ENCODE data around the gene PSG6.
A peak's percentile ranks its signal among the peaks of the same experiment; 100 is the strongest.
"Not testable (repeated sequence)": the region's sequence is repeated elsewhere in the genome, so short reads cannot be mapped to it uniquely, and the experiment has no call there.

Gene PSG6

GRCh38 chr19:42919070-42919756, 1.5 kb upstream of the PSG6 start:
- H3K27me3 ChIP-seq (replicated peaks); H3K4me3 ChIP-seq (ENCODE audit: low read depth, low read length); DNase-seq; in situ Hi-C loops (cut with HindIII; ENCODE audit: low pct_ligation_motif_present, low sequenced_read_pairs); H3K36me3 ChIP-seq (replicated peaks); H3K27ac ChIP-seq: not testable (repeated sequence)
- TF ChIP-seq CTCF (IDR thresholded peaks at IDR 0.05; ENCODE audit: low read depth, low read length, missing control alignments): peak; percentile 58

DNA sequence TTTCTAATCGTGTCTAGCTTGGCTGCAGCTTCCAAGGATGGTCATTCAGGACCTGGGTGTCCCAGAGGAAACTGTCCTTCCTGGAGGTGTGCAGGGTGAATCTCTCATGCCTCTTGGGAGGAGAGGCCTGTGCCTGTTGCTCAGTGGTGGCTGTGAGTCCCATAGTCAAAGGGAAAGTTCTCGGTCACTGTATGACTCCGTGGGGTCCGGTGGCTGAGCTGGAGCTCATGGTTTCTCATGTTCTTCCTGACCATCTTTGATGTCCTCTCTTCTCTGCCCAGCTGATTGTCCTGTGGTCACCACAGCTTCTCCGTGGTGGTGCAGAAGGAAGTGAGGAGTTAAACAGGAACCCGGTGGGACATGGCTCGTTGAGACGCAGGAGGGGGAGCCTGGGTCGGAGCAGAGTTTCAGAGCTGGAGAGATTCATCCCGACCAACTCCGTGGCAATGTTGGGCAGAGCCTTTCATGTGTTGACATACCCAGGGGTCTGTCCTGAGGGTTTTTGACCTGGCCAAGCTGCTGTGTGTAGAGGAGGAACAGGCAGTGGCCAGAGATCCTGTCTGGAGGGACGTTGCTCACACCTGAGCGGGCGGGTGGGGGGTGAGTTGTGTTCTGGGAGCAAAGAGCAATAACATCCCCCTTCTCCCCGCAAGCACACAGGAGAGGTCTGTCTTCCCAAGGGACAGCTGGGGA, 829 bp upstream of the PSG6 start:
- H3K27me3 ChIP-seq (replicated peaks); H3K27ac ChIP-seq; H3K4me3 ChIP-seq (ENCODE audit: low read depth, low read length); DNase-seq; H3K36me3 ChIP-seq (replicated peaks); in situ Hi-C loops (cut with HindIII; ENCODE audit: low pct_ligation_motif_present, low sequenced_read_pairs): not testable (repeated sequence)

DNA sequence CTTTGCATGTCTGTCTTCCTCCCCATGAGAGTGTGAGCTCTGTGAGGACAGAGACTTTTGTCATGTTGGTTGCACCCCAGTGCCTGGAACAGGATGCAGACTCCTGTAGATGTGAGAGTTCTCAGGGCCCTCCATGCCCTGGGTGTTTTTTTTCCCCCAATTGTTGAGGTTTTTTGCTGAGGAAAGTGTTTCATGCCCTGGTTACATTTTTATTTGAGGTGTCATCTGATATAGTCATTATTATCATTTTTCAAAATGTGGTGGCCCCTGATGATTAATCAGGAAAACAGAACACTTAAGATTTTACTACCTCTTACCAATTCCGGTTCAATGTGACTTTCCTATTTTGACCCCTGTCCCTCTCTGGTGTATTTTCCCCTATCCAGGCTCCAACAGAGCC, 763 bp downstream of the PSG6 start:
- in situ Hi-C loops (cut with HindIII; ENCODE audit: low pct_ligation_motif_present, low sequenced_read_pairs): not testable (repeated sequence)

DNA sequence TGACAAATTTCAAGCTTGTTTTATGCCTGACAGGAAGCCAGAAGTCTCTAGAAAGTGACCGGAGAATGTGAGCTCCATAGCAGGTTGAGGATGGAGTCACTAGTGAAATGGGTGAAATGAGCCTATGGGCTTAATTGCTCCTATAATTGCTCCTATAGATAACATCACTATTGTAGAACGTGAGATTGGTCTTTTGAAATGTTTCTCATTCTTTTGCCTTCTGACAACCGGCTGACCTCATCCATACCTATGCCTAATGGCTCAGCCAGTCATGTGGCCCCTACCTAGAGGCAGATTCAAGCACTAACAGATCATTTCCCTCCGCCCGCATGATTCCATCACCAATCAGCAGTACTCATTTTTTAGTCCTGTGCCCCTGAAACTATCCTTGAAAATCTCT, 4.2 kb downstream of the PSG6 start:
- in situ Hi-C loops (cut with HindIII; ENCODE audit: low pct_ligation_motif_present, low sequenced_read_pairs); H3K27ac ChIP-seq; H3K27me3 ChIP-seq (replicated peaks); DNase-seq; H3K36me3 ChIP-seq (replicated peaks); H3K4me3 ChIP-seq (ENCODE audit: low read depth, low read length): not testable (repeated sequence)

More for the DNA sequence above, 763 bp downstream of the PSG6 start:
- DNase-seq; H3K27ac ChIP-seq; H3K27me3 ChIP-seq (replicated peaks); H3K36me3 ChIP-seq (replicated peaks); H3K4me3 ChIP-seq (ENCODE audit: low read depth, low read length): not testable (repeated sequence)

GRCh38 chr19:42912941-42913340, 4.8 kb downstream of the PSG6 start:
- in situ Hi-C loops (cut with HindIII; ENCODE audit: low pct_ligation_motif_present, low sequenced_read_pairs); H3K27me3 ChIP-seq (replicated peaks); H3K4me3 ChIP-seq (ENCODE audit: low read depth, low read length); H3K36me3 ChIP-seq (replicated peaks); H3K27ac ChIP-seq; DNase-seq: not testable (repeated sequence)

DNA sequence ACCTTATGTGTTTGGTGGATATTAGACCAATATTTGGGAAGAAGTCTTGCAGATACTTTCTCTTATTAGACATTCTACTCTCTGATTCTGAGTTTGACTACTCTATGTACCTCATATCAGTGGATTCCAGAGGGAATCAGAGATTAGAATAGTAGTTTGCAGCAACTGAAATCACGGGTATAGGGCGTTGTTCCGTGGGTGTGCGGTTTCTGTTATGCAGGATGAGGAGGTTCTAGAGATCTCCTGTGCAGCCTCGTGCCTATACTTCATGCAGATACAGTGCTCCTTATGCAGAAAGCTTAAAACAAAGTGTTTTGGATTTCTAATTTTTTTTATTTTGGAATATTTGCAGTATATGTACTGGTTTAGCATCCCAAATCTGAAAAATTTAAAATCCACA, 6.0 kb downstream of the PSG6 start:
- H3K4me3 ChIP-seq (ENCODE audit: low read depth, low read length); H3K27me3 ChIP-seq (replicated peaks); in situ Hi-C loops (cut with HindIII; ENCODE audit: low pct_ligation_motif_present, low sequenced_read_pairs); H3K36me3 ChIP-seq (replicated peaks); H3K27ac ChIP-seq; DNase-seq: not testable (repeated sequence)

- H3K27ac ChIP-seq; H3K4me3 ChIP-seq (ENCODE audit: low read depth, low read length); H3K36me3 ChIP-seq (replicated peaks); in situ Hi-C loops (cut with HindIII; ENCODE audit: low pct_ligation_motif_present, low sequenced_read_pairs); DNase-seq; H3K27me3 ChIP-seq (replicated peaks): not testable (repeated sequence)
Measured at GRCh38 chr19:42906162-42906561, 11.5 kb downstream of the PSG6 start.

DNA sequence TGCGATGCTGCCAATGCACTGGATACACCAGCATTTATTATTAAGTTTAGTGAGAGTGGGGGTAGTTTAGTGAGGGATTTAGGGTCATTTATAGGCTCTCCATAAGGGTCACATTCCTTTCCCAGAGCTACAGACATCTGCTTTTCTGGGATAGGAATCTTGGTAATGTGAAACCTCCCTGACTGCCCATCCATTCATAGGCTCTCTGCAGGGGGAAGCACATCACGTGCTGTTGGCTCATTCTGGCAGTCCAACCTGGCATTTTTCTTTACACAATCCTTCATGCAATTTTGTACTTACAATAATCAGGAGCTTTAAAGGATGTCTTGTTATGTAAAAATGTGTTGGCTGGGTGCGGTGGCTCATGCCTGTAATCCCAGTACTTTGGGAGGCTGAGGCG, 17.1 kb downstream of the PSG6 start:
- H3K27me3 ChIP-seq (replicated peaks); H3K27ac ChIP-seq; H3K36me3 ChIP-seq (replicated peaks); in situ Hi-C loops (cut with HindIII; ENCODE audit: low pct_ligation_motif_present, low sequenced_read_pairs); DNase-seq; H3K4me3 ChIP-seq (ENCODE audit: low read depth, low read length): not testable (repeated sequence)

GRCh38 chr19:42899674-42900073, 18.0 kb downstream of the PSG6 start:
- H3K27me3 ChIP-seq (replicated peaks); DNase-seq; H3K4me3 ChIP-seq (ENCODE audit: low read depth, low read length); in situ Hi-C loops (cut with HindIII; ENCODE audit: low pct_ligation_motif_present, low sequenced_read_pairs); H3K36me3 ChIP-seq (replicated peaks); H3K27ac ChIP-seq: not testable (repeated sequence)

GRCh38 chr19:42899110-42899509, 18.6 kb downstream of the PSG6 start:
- H3K27me3 ChIP-seq (replicated peaks); DNase-seq; in situ Hi-C loops (cut with HindIII; ENCODE audit: low pct_ligation_motif_present, low sequenced_read_pairs); H3K4me3 ChIP-seq (ENCODE audit: low read depth, low read length); H3K36me3 ChIP-seq (replicated peaks): not testable (repeated sequence)
- H3K27ac ChIP-seq: peak overlapping the region; percentile 65

DNA sequence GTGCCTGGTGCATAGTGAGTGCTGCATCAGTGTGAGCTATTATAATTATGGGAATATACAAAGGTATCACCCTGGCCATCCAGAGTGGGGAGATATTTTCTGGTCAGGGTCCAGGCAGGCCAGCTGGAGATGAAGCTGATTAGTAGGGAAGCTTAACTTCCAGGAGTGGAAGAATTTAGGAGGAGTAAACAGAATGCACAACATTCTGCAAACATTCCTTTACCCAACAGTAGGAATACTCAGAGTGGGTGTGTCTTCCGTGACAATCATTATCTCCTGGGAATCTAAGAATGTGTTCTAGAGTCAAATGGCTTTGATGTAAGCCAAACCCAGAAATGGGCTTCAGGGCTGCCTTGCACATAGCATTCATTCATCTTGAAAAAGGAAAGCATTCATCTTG, 19.0 kb downstream of the PSG6 start:
- H3K27me3 ChIP-seq (replicated peaks); in situ Hi-C loops (cut with HindIII; ENCODE audit: low pct_ligation_motif_present, low sequenced_read_pairs); H3K36me3 ChIP-seq (replicated peaks); H3K4me3 ChIP-seq (ENCODE audit: low read depth, low read length); DNase-seq: not testable (repeated sequence)
- peak overlapping the region; percentile 65 for H3K27ac ChIP-seq

- not testable (repeated sequence) for DNase-seq, H3K27ac ChIP-seq
Measured at GRCh38 chr19:42897729-42898128, 20.0 kb downstream of the PSG6 start.

DNA sequence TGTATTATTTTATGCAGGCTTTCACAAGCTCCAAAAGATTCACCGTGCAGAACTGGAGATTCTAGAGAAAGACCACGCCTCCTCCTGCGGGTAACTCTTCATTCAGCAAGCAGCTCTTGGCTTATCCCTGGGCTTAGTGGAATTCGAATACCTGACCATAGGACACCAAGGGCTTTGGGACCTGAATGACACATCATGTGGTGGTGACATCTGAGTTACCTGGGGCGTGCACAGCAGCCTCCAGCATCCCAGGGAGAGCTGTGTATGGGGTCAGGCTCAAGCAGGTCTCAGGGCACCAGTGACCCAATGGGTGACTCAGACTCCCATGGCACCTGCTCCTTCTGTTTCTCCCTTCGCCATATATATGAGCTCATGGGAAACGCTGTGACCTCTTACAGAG, 27.2 kb downstream of the PSG6 start:
- DNase-seq; H3K27me3 ChIP-seq (replicated peaks); H3K27ac ChIP-seq; H3K36me3 ChIP-seq (replicated peaks); in situ Hi-C loops (cut with HindIII; ENCODE audit: low pct_ligation_motif_present, low sequenced_read_pairs); H3K4me3 ChIP-seq (ENCODE audit: low read depth, low read length): not testable (repeated sequence)

More at GRCh38 chr19:42897729-42898128, 20.0 kb downstream of the PSG6 start:
- H3K36me3 ChIP-seq (replicated peaks); H3K4me3 ChIP-seq (ENCODE audit: low read depth, low read length); in situ Hi-C loops (cut with HindIII; ENCODE audit: low pct_ligation_motif_present, low sequenced_read_pairs); H3K27me3 ChIP-seq (replicated peaks): not testable (repeated sequence)
